ENCODE data around the gene SPINK2. TPM values are rescaled to one million over a fixed set of nuclear protein-coding genes. Genes with fewer than 3 reads are reported as not detected.
A peak's percentile ranks its signal among the peaks of the same experiment; 100 is the strongest.

SPINK2 gene
- total RNA-seq, 1 experiment from 2014 or later, result not detected

- POLR2A ChIA-PET (ENCODE audit: unreplicated experiment), result no interaction called here
- Histone ChIP-seq H3K27me3 (ENCODE audit: low read length) (no peaks in the 10 kb centered on the region), H3K27ac (ENCODE audit: low read length) (no peak overlapping the region), H3K4me2 (ENCODE audit: low read length) (no peak overlapping the region), H4K20me1 (ENCODE audit: low read length) (no peaks in the 10 kb centered on the region), H3K4me3 (ENCODE audit: low read length) (no peak overlapping the region), H3K4me1 (ENCODE audit: insufficient read depth, low read length) (peaks cover 4% of the 10 kb centered on the region; the same call in 1 of the 2 replicates), H3K79me2 (ENCODE audit: low read length) (no peaks in the 10 kb centered on the region), H3K9ac (ENCODE audit: low read length) (no peak overlapping the region), H3K9me2 (replicated peaks; ENCODE audit: low read length) (no peaks in the 10 kb centered on the region), H2AFZ (ENCODE audit: low read length) (no peak overlapping the region), H3F3A (ENCODE audit: low read length, unreplicated experiment) (no peaks in the 10 kb centered on the region), H3K9me3 (ENCODE audit: low read length) (no peaks in the 10 kb centered on the region), H3K36me3 (ENCODE audit: low read depth, low read length) (no peaks in the 10 kb centered on the region)
- CTCF ChIA-PET, result no interaction called here
- intact Hi-C loops (cut with micrococcal nuclease), result no loop called here
- DNase-seq (no peak), ATAC-seq (no peak)
- no TSS peak for BruUV-seq (replicated peaks)
- no peak for TF ChIP-seq EZH2 (IDR thresholded peaks at IDR 0.05; ENCODE audit: low read length, unreplicated experiment)
- no peak for TF ChIP-seq CTCF (conservative IDR thresholded peaks at IDR 0.05; ENCODE audit: low read depth, low read length)
- no peak for TF ChIP-seq EZH2phosphoT487 (IDR thresholded peaks at IDR 0.05; ENCODE audit: borderline replicate concordance, low read length)
Measured at GRCh38 chr4:56788081-56788480, 33.4 kb downstream of the SPINK2 start.

DNA sequence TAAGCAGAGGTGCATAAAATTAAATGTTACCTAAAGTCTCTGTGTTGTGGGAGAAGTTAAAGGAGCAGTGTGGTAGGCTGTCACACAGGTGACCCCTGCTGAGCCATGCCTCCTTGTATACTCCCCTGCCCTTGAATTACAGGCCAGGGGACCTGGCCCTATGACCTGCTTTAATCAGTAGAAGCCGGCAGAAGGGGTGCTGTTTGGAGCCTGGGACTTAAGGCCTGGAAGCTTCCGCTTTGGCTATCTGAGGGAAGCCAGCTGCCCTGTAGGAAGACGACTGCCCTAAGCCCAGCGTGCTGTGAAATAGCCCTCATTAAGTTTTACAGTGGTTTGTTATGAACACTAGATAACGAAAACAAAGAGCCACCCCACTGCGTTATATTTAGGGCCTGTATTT lies 34.1 kb downstream of the SPINK2 start:
- H3K9me2 ChIP-seq (replicated peaks; ENCODE audit: low read length), result no peaks in the 10 kb centered on the region
- ATAC-seq (no peak), DNase-seq (no peak)
- peaks cover 4% of the 10 kb centered on the region; the same call in 1 of the 2 replicates for H3K4me1 ChIP-seq (ENCODE audit: insufficient read depth, low read length)
- no peak for TF ChIP-seq EZH2 (IDR thresholded peaks at IDR 0.05; ENCODE audit: low read length, unreplicated experiment)
- no peak for TF ChIP-seq EZH2phosphoT487 (IDR thresholded peaks at IDR 0.05; ENCODE audit: borderline replicate concordance, low read length)
- TF ChIP-seq CTCF (conservative IDR thresholded peaks at IDR 0.05; ENCODE audit: low read depth, low read length), result no peak
- intact Hi-C loops (cut with micrococcal nuclease), result no loop called here
- H3K27me3 ChIP-seq (ENCODE audit: low read length), result no peaks in the 10 kb centered on the region
- H3K79me2 ChIP-seq (ENCODE audit: low read length), result no peaks in the 10 kb centered on the region
- H3K27ac ChIP-seq (ENCODE audit: low read length), result no peak overlapping the region
- ChIA-PET CTCF (no interaction called here), POLR2A (ENCODE audit: unreplicated experiment) (no interaction called here)
- H3F3A ChIP-seq (ENCODE audit: low read length, unreplicated experiment), result no peaks in the 10 kb centered on the region
- no peak overlapping the region for H3K9ac ChIP-seq (ENCODE audit: low read length)
- BruUV-seq (replicated peaks), result no TSS peak
- H2AFZ ChIP-seq (ENCODE audit: low read length), result no peak overlapping the region
- no peaks in the 10 kb centered on the region for H3K9me3 ChIP-seq (ENCODE audit: low read length)
- no peak overlapping the region for H3K4me3 ChIP-seq (ENCODE audit: low read length)
- H4K20me1 ChIP-seq (ENCODE audit: low read length), result no peaks in the 10 kb centered on the region
- H3K36me3 ChIP-seq (ENCODE audit: low read depth, low read length), result no peaks in the 10 kb centered on the region
- no peak overlapping the region for H3K4me2 ChIP-seq (ENCODE audit: low read length)

- no peaks in the 10 kb centered on the region for H3K27me3 ChIP-seq (ENCODE audit: low read length)
- H3K9ac ChIP-seq (ENCODE audit: low read length), result no peak overlapping the region
- no peak overlapping the region for H3K4me2 ChIP-seq (ENCODE audit: low read length)
- H3K27ac ChIP-seq (ENCODE audit: low read length), result no peak overlapping the region
- BruUV-seq (replicated peaks), result no TSS peak
- H3K79me2 ChIP-seq (ENCODE audit: low read length), result no peaks in the 10 kb centered on the region
- no peaks in the 10 kb centered on the region for H3K9me3 ChIP-seq (ENCODE audit: low read length)
- TF ChIP-seq EZH2 (IDR thresholded peaks at IDR 0.05; ENCODE audit: low read length, unreplicated experiment) (no peak), EZH2phosphoT487 (IDR thresholded peaks at IDR 0.05; ENCODE audit: borderline replicate concordance, low read length) (no peak), CTCF (conservative IDR thresholded peaks at IDR 0.05; ENCODE audit: low read depth, low read length) (no peak)
- DNase-seq (peak; percentile 59), ATAC-seq (peak; percentile 66)
- no peak overlapping the region for H3K4me3 ChIP-seq (ENCODE audit: low read length)
- ChIA-PET POLR2A (ENCODE audit: unreplicated experiment) (no interaction called here), CTCF (no interaction called here)
- intact Hi-C loops (cut with micrococcal nuclease), result no loop called here
- H4K20me1 ChIP-seq (ENCODE audit: low read length), result no peaks in the 10 kb centered on the region
- peaks cover 4% of the 10 kb centered on the region; the same call in 1 of the 2 replicates for H3K4me1 ChIP-seq (ENCODE audit: insufficient read depth, low read length)
- H3F3A ChIP-seq (ENCODE audit: low read length, unreplicated experiment), result no peaks in the 10 kb centered on the region
- H3K36me3 ChIP-seq (ENCODE audit: low read depth, low read length), result no peaks in the 10 kb centered on the region
- no peaks in the 10 kb centered on the region for H3K9me2 ChIP-seq (replicated peaks; ENCODE audit: low read length)
- H2AFZ ChIP-seq (ENCODE audit: low read length), result no peak overlapping the region
Measured at GRCh38 chr4:56786955-56787354, 34.5 kb downstream of the SPINK2 start.
